OCI-LY1 (cell line): ENCODE results near the gene PTPRT.

Experiments used
- H2AFZ ChIP-seq: fragments of 200-600 bp; sonication (generic), shearing (Covaris generic); 2 replicates; pipeline ENCODE4 v1.6.0; 2014; ENCODE audit warnings: antibody characterized with exemption, mild to moderate bottlenecking, low read length
- H3F3A ChIP-seq: fragments of 200-600 bp; sonication (generic), shearing (Covaris generic); 2 replicates; pipeline ENCODE4 v1.6.0; 2014; ENCODE audit warnings: mild to moderate bottlenecking, antibody characterized with exemption, low read length, moderate library complexity; ENCODE audit not compliant: insufficient read depth
- H3K27ac ChIP-seq: fragments of 200-600 bp; sonication (generic); 2 replicates; pipeline ENCODE4 v1.5.1; 2014; ENCODE audit warnings: low read length, mixed run types, mild to moderate bottlenecking, low read depth; ENCODE audit not compliant: poor library complexity, severe bottlenecking
- H3K27me3 ChIP-seq: fragments of 200-600 bp; sonication (generic); 2 replicates; pipeline ENCODE4 v1.6.0; 2014; ENCODE audit warnings: antibody characterized with exemption, mild to moderate bottlenecking, low read length, moderate library complexity; ENCODE audit not compliant: insufficient read depth
- H3K36me3 ChIP-seq: fragments of 200-600 bp; sonication (generic); 2 replicates; pipeline ENCODE4 v1.6.1; 2014; ENCODE audit warnings: mild to moderate bottlenecking, antibody characterized with exemption, low read length, moderate library complexity, mixed read lengths; ENCODE audit not compliant: insufficient read depth
- H3K4me1 ChIP-seq: fragments of 200-600 bp; sonication (generic); 2 replicates; pipeline ENCODE4 v1.5.1; 2014; ENCODE audit warnings: mild to moderate bottlenecking, low read length, moderate library complexity; ENCODE audit not compliant: insufficient read depth, severe bottlenecking
- H3K4me2 ChIP-seq: fragments of 200-600 bp; sonication (generic), shearing (Covaris generic); 2 replicates; pipeline ENCODE4 v1.6.1; 2014; ENCODE audit warnings: low read length
- H3K4me3 ChIP-seq: fragments of 200-600 bp; sonication (generic); 2 replicates; pipeline ENCODE4 v1.5.1; 2014; ENCODE audit warnings: low read length, low read depth, mild to moderate bottlenecking, mixed read lengths; ENCODE audit not compliant: poor library complexity, severe bottlenecking
- H3K79me2 ChIP-seq: fragments of 200-600 bp; shearing (Covaris generic); 2 replicates; pipeline ENCODE4 v1.6.1; 2016; ENCODE audit warnings: mixed run types, low read length, mixed read lengths; ENCODE audit not compliant: insufficient read depth
- H3K9ac ChIP-seq: fragments of 200-600 bp; sonication (generic), shearing (Covaris generic); 2 replicates; pipeline ENCODE4 v1.6.1; 2014; ENCODE audit warnings: mild to moderate bottlenecking, low read length, mixed read lengths
- H3K9me2 ChIP-seq: fragments of 200-600 bp; sonication (generic), shearing (Covaris generic); 2 replicates; pipeline ENCODE4 v1.6.1; 2014; ENCODE audit warnings: low read depth, mild to moderate bottlenecking, low read length, mixed read lengths
- H3K9me3 ChIP-seq: fragments of 200-600 bp; shearing (Covaris generic); 2 replicates; pipeline ENCODE4 v1.6.1; 2014; ENCODE audit warnings: low read length, mixed read lengths
- H4K20me1 ChIP-seq: fragments of 200-600 bp; sonication (generic), shearing (Covaris generic); 2 replicates; pipeline ENCODE4 v1.6.0; 2016; ENCODE audit warnings: mild to moderate bottlenecking, low read length; ENCODE audit not compliant: insufficient read depth
- EZH2 ChIP-seq: fragments of 200-600 bp; sonication (generic), shearing (Covaris generic); IDR thresholded peaks from 2 replicates; pipeline ENCODE4 v1.8.0; 2017; ENCODE audit warnings: borderline replicate concordance, mixed run types, mild to moderate bottlenecking, antibody characterized with exemption, low read length, moderate library complexity, mixed read lengths
- TF ChIP-seq, protein P1 (sequence below): fragments of 200-600 bp; sonication (generic), shearing (Covaris generic); IDR thresholded peaks from 2 replicates; pipeline ENCODE4 v1.5.1; 2017; ENCODE audit warnings: mild to moderate bottlenecking, antibody characterized with exemption, low read length, moderate library complexity, mixed read lengths

PTPRT gene

DNA sequence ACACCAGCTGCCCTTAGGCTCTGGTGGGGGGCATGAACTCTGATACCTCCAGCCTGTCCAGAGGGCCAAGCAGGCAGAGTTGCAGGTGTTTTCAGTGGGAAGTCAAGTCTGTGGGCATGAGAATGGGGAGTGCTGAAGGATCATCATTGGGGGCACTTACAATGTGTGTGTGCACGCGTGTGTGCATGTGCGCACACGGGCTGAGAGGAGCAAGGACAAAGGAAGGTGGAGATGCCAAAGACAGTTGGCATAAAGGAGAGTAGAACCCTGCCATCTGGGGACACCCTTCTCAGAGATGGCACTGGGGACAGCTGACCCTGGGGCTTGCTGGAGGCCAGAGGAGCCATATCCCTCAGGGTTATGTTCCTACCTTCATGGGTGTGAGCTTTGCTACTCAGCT is 1163.1 kb downstream of the PTPRT start:
- no peaks in the 10 kb centered on the region for H3K9me2 ChIP-seq
- TF ChIP-seq, protein P1, sequence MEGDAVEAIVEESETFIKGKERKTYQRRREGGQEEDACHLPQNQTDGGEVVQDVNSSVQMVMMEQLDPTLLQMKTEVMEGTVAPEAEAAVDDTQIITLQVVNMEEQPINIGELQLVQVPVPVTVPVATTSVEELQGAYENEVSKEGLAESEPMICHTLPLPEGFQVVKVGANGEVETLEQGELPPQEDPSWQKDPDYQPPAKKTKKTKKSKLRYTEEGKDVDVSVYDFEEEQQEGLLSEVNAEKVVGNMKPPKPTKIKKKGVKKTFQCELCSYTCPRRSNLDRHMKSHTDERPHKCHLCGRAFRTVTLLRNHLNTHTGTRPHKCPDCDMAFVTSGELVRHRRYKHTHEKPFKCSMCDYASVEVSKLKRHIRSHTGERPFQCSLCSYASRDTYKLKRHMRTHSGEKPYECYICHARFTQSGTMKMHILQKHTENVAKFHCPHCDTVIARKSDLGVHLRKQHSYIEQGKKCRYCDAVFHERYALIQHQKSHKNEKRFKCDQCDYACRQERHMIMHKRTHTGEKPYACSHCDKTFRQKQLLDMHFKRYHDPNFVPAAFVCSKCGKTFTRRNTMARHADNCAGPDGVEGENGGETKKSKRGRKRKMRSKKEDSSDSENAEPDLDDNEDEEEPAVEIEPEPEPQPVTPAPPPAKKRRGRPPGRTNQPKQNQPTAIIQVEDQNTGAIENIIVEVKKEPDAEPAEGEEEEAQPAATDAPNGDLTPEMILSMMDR, result no peak
- TF ChIP-seq EZH2, result no peak
- H3K4me1 ChIP-seq, result no peaks in the 10 kb centered on the region
- H3K27ac ChIP-seq, result no peak overlapping the region
- no peaks in the 10 kb centered on the region for H3K79me2 ChIP-seq
- H4K20me1 ChIP-seq, result no peaks in the 10 kb centered on the region
- H3K9ac ChIP-seq, result no peak overlapping the region
- H3F3A ChIP-seq, result no peaks in the 10 kb centered on the region
- H2AFZ ChIP-seq, result no peak overlapping the region
- H3K27me3 ChIP-seq, result no peaks in the 10 kb centered on the region
- no peaks in the 10 kb centered on the region for H3K9me3 ChIP-seq
- H3K36me3 ChIP-seq, result no peaks in the 10 kb centered on the region
- no peak overlapping the region for H3K4me2 ChIP-seq
- no peak overlapping the region for H3K4me3 ChIP-seq

DNA sequence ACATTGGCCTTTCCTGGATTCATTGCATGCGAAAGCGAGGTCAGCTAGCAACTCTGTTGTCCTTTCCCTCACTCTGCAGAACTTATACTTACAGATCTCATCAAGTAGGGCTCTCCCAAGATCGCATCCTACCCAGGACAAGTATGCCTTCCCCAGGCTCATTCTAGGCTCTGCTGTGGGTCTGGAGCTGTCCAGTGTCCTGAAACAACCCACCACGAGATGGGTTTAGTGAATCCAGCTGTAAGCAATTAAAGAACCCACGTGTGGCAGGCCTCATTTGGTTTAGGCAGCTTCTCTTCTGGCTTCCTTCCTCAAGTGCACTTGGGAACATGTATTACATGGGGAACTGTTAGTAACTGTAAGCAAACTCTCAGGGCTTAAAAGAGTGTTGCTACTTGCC is 1165.1 kb downstream of the PTPRT start:
- no peaks in the 10 kb centered on the region for H3K79me2 ChIP-seq
- no peak overlapping the region for H2AFZ ChIP-seq

More for the DNA sequence above, 1165.1 kb downstream of the PTPRT start:
- no peak overlapping the region for H3K4me3 ChIP-seq
- H3K9me2 ChIP-seq, result no peaks in the 10 kb centered on the region
- no peaks in the 10 kb centered on the region for H3K9me3 ChIP-seq
- no peaks in the 10 kb centered on the region for H4K20me1 ChIP-seq
- no peak overlapping the region for H3K4me2 ChIP-seq
- no peaks in the 10 kb centered on the region for H3K4me1 ChIP-seq
- no peaks in the 10 kb centered on the region for H3F3A ChIP-seq
- H3K9ac ChIP-seq, result no peak overlapping the region
- no peaks in the 10 kb centered on the region for H3K36me3 ChIP-seq
- no peak overlapping the region for H3K27ac ChIP-seq
- no peak for TF ChIP-seq EZH2
- TF ChIP-seq, protein P1, result no peak
- no peaks in the 10 kb centered on the region for H3K27me3 ChIP-seq
